Measurements from ENCODE around the gene EPB41L4A.
"Not testable (repeated sequence)": the region's sequence is repeated elsewhere in the genome, so short reads cannot be mapped to it uniquely, and the experiment has no call there.

Gene EPB41L4A

GRCh38 chr5:112401924-112402323 lies 17.2 kb downstream of the EPB41L4A start:
- H3K4me3 ChIP-seq (ENCODE audit: low read depth, low read length), result no peak overlapping the region
- in situ Hi-C loops (cut with HindIII; ENCODE audit: low sequenced_read_pairs), result no loop called here
- no peak for DNase-seq (ENCODE audit: low read depth)
- TF ChIP-seq CTCF (IDR thresholded peaks at IDR 0.05; ENCODE audit: low read depth, low read length, missing control alignments), result no peak

- DNase-seq (ENCODE audit: low read depth), result no peak
- TF ChIP-seq CTCF (IDR thresholded peaks at IDR 0.05; ENCODE audit: low read depth, low read length, missing control alignments), result no peak
- in situ Hi-C loops (cut with HindIII; ENCODE audit: low sequenced_read_pairs), result no loop called here
- no peak overlapping the region for H3K4me3 ChIP-seq (ENCODE audit: low read depth, low read length)
These were observed 21.4 kb downstream of the EPB41L4A start for GRCh38 chr5:112397690-112398089.

- H3K4me3 ChIP-seq (ENCODE audit: low read depth, low read length), result no peak overlapping the region
- in situ Hi-C loops (cut with HindIII; ENCODE audit: low sequenced_read_pairs), result no loop called here
- no peak for TF ChIP-seq CTCF (IDR thresholded peaks at IDR 0.05; ENCODE audit: low read depth, low read length, missing control alignments)
- DNase-seq (ENCODE audit: low read depth), result no peak
These were observed 22.6 kb downstream of the EPB41L4A start for GRCh38 chr5:112396430-112396829.

GRCh38 chr5:112395299-112395698 lies 23.8 kb downstream of the EPB41L4A start:
- DNase-seq (ENCODE audit: low read depth); in situ Hi-C loops (cut with HindIII; ENCODE audit: low sequenced_read_pairs); H3K4me3 ChIP-seq (ENCODE audit: low read depth, low read length): not testable (repeated sequence)

GRCh38 chr5:112390327-112390726 lies 28.8 kb downstream of the EPB41L4A start:
- in situ Hi-C loops (cut with HindIII; ENCODE audit: low sequenced_read_pairs), result no loop called here
- no peak for DNase-seq (ENCODE audit: low read depth)
- TF ChIP-seq CTCF (IDR thresholded peaks at IDR 0.05; ENCODE audit: low read depth, low read length, missing control alignments), result no peak
- no peak overlapping the region for H3K4me3 ChIP-seq (ENCODE audit: low read depth, low read length)

GRCh38 chr5:112388739-112389138 lies 30.3 kb downstream of the EPB41L4A start:
- DNase-seq (ENCODE audit: low read depth), result no peak
- no peak for TF ChIP-seq CTCF (IDR thresholded peaks at IDR 0.05; ENCODE audit: low read depth, low read length, missing control alignments)
- in situ Hi-C loops (cut with HindIII; ENCODE audit: low sequenced_read_pairs), result no loop called here
- H3K4me3 ChIP-seq (ENCODE audit: low read depth, low read length), result no peak overlapping the region

- in situ Hi-C loops (cut with HindIII; ENCODE audit: low sequenced_read_pairs), result no loop called here
These were observed 31.0 kb downstream of the EPB41L4A start for GRCh38 chr5:112388074-112388473.

More at GRCh38 chr5:112388074-112388473, 31.0 kb downstream of the EPB41L4A start:
- DNase-seq (ENCODE audit: low read depth), result no peak
- no peak for TF ChIP-seq CTCF (IDR thresholded peaks at IDR 0.05; ENCODE audit: low read depth, low read length, missing control alignments)
- H3K4me3 ChIP-seq (ENCODE audit: low read depth, low read length), result no peak overlapping the region

Measured in astrocyte of the cerebellum (primary cell).